GM12892 (cell line): ENCODE results near the gene HCN2.

Experiments
- POLR2A ChIP-seq: IDR thresholded peaks from 2 replicates; pipeline ENCODE4 v1.6.1; 2011; ENCODE audit warnings: low read depth, low read length, control low read depth
- TAF1 ChIP-seq: IDR thresholded peaks from 2 replicates; pipeline ENCODE4 v1.6.1; 2011; ENCODE audit warnings: low read depth, mild to moderate bottlenecking, control low read depth, low read length, borderline replicate concordance

GRCh38 chr19:648305-648704 lies 58.6 kb downstream of the HCN2 start:
- TF ChIP-seq TAF1: no peak
- TF ChIP-seq POLR2A: no peak
